Endothelial cell of umbilical vein (primary cell): ENCODE data around the gene GDPD4. TPM values are rescaled to one million over a fixed set of nuclear protein-coding genes. Genes with fewer than 3 reads are reported as not detected.
A peak's percentile ranks its signal among the peaks of the same experiment; 100 is the strongest.

Experiments
- BruUV-seq: library from RNA; stranded (reverse); fragments of 400-500 nt; replicated peaks from 2 replicates; lab custom pipeline; 2021; lab: Mats Ljungman, UMichigan
- CTCF ChIA-PET: fragments of 300-600, 350-600 bp; sonication (Branson Sonifier 250); formaldehyde crosslinking; loops from one replicate; lab custom pipeline; 2021; ENCODE audit warnings: antibody characterized with exemption, inconsistent platforms; lab: Charles Lee
- POLR2A ChIA-PET: fragments of 300-600, 350-600 bp; sonication (Branson Sonifier 250); formaldehyde crosslinking; loops from one replicate; lab custom pipeline; 2021; ENCODE audit warnings: antibody characterized with exemption, inconsistent platforms; lab: Charles Lee
- DNase-seq: peaks from one replicate; pipeline ENCODE4 v3.0.0-alpha.2; 2011; ENCODE audit warnings: low read depth, low spot score
- FAIRE-seq: peaks from 2 replicates; lab custom pipeline; 2011; peaks lifted over from hg19 to GRCh38; lab: Jason Lieb, UNC
- H2AFZ ChIP-seq: 2 replicates; pipeline ENCODE4 v1.6.0; 2012; ENCODE audit warnings: low read depth, low read length, control low read depth, inconsistent platforms
- H3K27ac ChIP-seq: 2 replicates; pipeline ENCODE4 v1.5.1; 2011; ENCODE audit warnings: low read depth, mild to moderate bottlenecking, control low read depth, low read length, moderate library complexity; ENCODE audit not compliant: insufficient read depth
- H3K27me3 ChIP-seq, 2 experiments: 2 replicates each; pipeline versions ENCODE4 v1.6.0 to v1.6.1; 2011; ENCODE audit warnings: low read length in 2 of 2, mixed read lengths in 1 of 2; ENCODE audit not compliant: control insufficient read depth in 2 of 2, insufficient read depth in 2 of 2
- H3K36me3 ChIP-seq, 2 experiments: 2 replicates in 1 of 2; 3 replicates in 1 of 2; pipeline ENCODE4 v1.5.1; 2011; ENCODE audit warnings: low read length in 2 of 2, mild to moderate bottlenecking in 1 of 2, moderate library complexity in 1 of 2; ENCODE audit not compliant: control insufficient read depth in 2 of 2, insufficient read depth in 2 of 2; ENCODE audit errors: extremely low read depth in 1 of 2
- H3K4me1 ChIP-seq: 3 replicates; pipeline ENCODE4 v1.5.1; 2011; ENCODE audit warnings: mild to moderate bottlenecking, low read length; ENCODE audit not compliant: control insufficient read depth, insufficient read depth; ENCODE audit errors: extremely low read depth
- H3K4me2 ChIP-seq: 2 replicates; pipeline ENCODE4 v1.6.1; 2011; ENCODE audit warnings: low read length, control low read depth, mixed read lengths; ENCODE audit not compliant: insufficient read depth
- H3K4me3 ChIP-seq, 3 experiments: fragments of 200-600 bp in 1 of 3; sonication (generic), shearing (Covaris generic) in 1 of 3; replicated peaks in 1 of 3; 2 replicates each; pipeline ENCODE4 v1.5.1; 2011 to 2016; ENCODE audit warnings: control low read depth in 3 of 3, low read length in 3 of 3, mild to moderate bottlenecking in 2 of 3, inconsistent platforms in 1 of 3, low read depth in 1 of 3, moderate library complexity in 1 of 3; ENCODE audit not compliant: insufficient read depth in 1 of 3
- H3K79me2 ChIP-seq: 2 replicates; pipeline ENCODE4 v1.6.0; 2012; ENCODE audit warnings: low read length, inconsistent platforms; ENCODE audit not compliant: control insufficient read depth, insufficient read depth
- H3K9ac ChIP-seq: replicated peaks from 2 replicates; pipeline ENCODE3; 2011; ENCODE audit warnings: low read length, control low read depth; ENCODE audit not compliant: insufficient read depth; ENCODE audit errors: extremely low read depth
- H3K9me1 ChIP-seq: replicated peaks from 3 replicates; pipeline ENCODE4 v1.6.0; 2011; ENCODE audit warnings: mild to moderate bottlenecking, low read length; ENCODE audit not compliant: control insufficient read depth, insufficient read depth; ENCODE audit errors: extremely low read depth
- H3K9me3 ChIP-seq: replicated peaks from 2 replicates; pipeline ENCODE4 v1.5.1; 2012; ENCODE audit warnings: low read length, inconsistent platforms; ENCODE audit not compliant: control insufficient read depth, insufficient read depth
- H4K20me1 ChIP-seq: replicated peaks from 2 replicates; pipeline ENCODE3; 2011; ENCODE audit warnings: mild to moderate bottlenecking, low read length; ENCODE audit not compliant: control insufficient read depth, insufficient read depth; ENCODE audit errors: extremely low read depth
- EZH2 ChIP-seq: IDR thresholded peaks from 2 replicates; pipeline ENCODE4 v1.6.1; 2012; ENCODE audit warnings: borderline replicate concordance, low read depth, mild to moderate bottlenecking, moderate library complexity, low read length, inconsistent platforms; ENCODE audit not compliant: severe bottlenecking
- FOS ChIP-seq: IDR thresholded peaks from 2 replicates; pipeline ENCODE4 v1.6.1; 2011; ENCODE audit warnings: mild to moderate bottlenecking, low read length, moderate library complexity, borderline replicate concordance; ENCODE audit not compliant: insufficient read depth
- GATA2 ChIP-seq: IDR thresholded peaks from 2 replicates; pipeline ENCODE4 v1.7.0; 2011; ENCODE audit warnings: low read depth, mild to moderate bottlenecking, moderate library complexity, mixed read lengths, low read length; ENCODE audit not compliant: insufficient read length, insufficient read depth
- JUN ChIP-seq: IDR thresholded peaks from 2 replicates; pipeline ENCODE4 v1.6.1; 2011; ENCODE audit warnings: borderline replicate concordance, low read depth; ENCODE audit not compliant: insufficient read length, insufficient read depth
- MYC ChIP-seq: IDR thresholded peaks from one replicate; pipeline ENCODE4 v1.6.1; 2011; ENCODE audit warnings: mild to moderate bottlenecking, low read depth, low read length
- POLR2A ChIP-seq: IDR thresholded peaks from 2 replicates; pipeline ENCODE4 v1.6.1; 2012; ENCODE audit warnings: low read depth, mild to moderate bottlenecking, control low read depth, low read length
- POLR2AphosphoS5 ChIP-seq: IDR thresholded peaks from 2 replicates; pipeline ENCODE4 v1.6.1; 2012; ENCODE audit warnings: low read depth, mild to moderate bottlenecking, control low read depth, low read length, moderate library complexity; ENCODE audit not compliant: insufficient read depth
- dilution Hi-C: fragments of 300-500 bp; cut with MboI; formaldehyde crosslinking; loops from one replicate; pipeline ENCODE4 v1.15.0; 2019; ENCODE audit warnings: low sequenced_read_pairs; ENCODE audit not compliant: extremely low pct_ligation_motif_present
- intact Hi-C: fragments of 100-400 bp; cut with micrococcal nuclease; formaldehyde crosslinking; loops from one replicate; pipeline ENCODE4 v1.10.0; 2022
- polyA plus RNA-seq, 4 experiments: library from polyadenylated mRNA; depleted of rRNA in 3 of 4; stranded (reverse) in 3 of 4; unstranded in 1 of 4; fragments of >200 nt; gene quantifications; 2 replicates each; pipeline versions ENCODE4 v1.2.1 to v1.2.3, GENCODE V29; 2011 to 2012; ENCODE audit warnings: missing spikeins in 1 of 4
- total RNA-seq: library from RNA; stranded (reverse); gene quantifications from 2 replicates; pipeline ENCODE4 v1.2.3, GENCODE V29; 2021
- TF ChIP-seq, protein P1 (sequence below): IDR thresholded peaks from 2 replicates; pipeline ENCODE4 v1.6.1; 2011; ENCODE audit not compliant: insufficient read depth, insufficient read length
- TF ChIP-seq, protein P2 (sequence below), 2 donors: IDR thresholded peaks; 1 replicate in 1 of 2; 2 replicates in 1 of 2; pipeline ENCODE4 v1.5.1; 2011; ENCODE audit warnings: low read length in 2 of 2, mild to moderate bottlenecking in 2 of 2, moderate library complexity in 2 of 2, control low read depth in 1 of 2, inconsistent platforms in 1 of 2, low read depth in 1 of 2; ENCODE audit not compliant: insufficient read depth in 1 of 2; ENCODE audit errors: extremely low read depth in 1 of 2

The GDPD4 gene
- total and polyA plus RNA-seq, 2 donors (not counting 3 experiments of a cell fraction or from before 2014, with no cell fraction given), result not detected

DNA sequence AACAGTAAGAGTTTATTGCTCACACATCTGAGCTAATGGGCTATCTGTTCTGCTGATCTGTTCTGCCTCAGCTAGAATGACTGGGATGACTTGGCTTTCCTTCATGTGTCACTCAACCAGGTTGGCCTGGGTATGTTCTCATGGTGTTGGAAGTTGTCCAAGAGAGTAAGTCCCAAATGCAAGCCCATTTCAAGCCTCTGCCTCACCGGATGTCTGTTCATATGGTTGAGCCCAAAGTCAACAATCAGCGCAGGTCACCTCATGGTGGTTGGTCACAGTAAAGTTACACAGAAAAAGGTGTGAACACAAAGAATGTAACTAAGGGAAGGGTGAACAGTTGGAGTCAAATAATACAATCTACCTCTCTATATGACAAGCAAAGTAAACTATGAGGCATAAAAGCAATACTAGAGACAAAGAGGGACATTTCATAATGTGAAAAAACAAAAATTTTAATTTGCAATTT lies 1.9 kb downstream of the GDPD4 start:
- Histone ChIP-seq H3K27me3 (peaks cover 0 to under 1% of the 10 kb centered on the region in 2 experiments), H4K20me1 (no peaks in the 10 kb centered on the region), H2AFZ (no peak overlapping the region), H3K4me2 (no peak overlapping the region), H3K27ac (no peak overlapping the region), H3K4me1 (no peaks in the 10 kb centered on the region), H3K4me3 (no peak overlapping the region), H3K9ac (no peak overlapping the region), H3K36me3 (no peaks in the 10 kb centered on the region), H3K79me2 (no peaks in the 10 kb centered on the region), H3K9me1 (no peaks in the 10 kb centered on the region), H3K9me3 (no peaks in the 10 kb centered on the region)
- TF ChIP-seq GATA2 (no peak), EZH2 (no peak), FOS (no peak), MYC (no peak), POLR2A (no peak), JUN (no peak), POLR2AphosphoS5 (no peak)
- TF ChIP-seq, protein P1, sequence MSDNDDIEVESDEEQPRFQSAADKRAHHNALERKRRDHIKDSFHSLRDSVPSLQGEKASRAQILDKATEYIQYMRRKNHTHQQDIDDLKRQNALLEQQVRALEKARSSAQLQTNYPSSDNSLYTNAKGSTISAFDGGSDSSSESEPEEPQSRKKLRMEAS, result no peak
- TF ChIP-seq, protein P2, sequence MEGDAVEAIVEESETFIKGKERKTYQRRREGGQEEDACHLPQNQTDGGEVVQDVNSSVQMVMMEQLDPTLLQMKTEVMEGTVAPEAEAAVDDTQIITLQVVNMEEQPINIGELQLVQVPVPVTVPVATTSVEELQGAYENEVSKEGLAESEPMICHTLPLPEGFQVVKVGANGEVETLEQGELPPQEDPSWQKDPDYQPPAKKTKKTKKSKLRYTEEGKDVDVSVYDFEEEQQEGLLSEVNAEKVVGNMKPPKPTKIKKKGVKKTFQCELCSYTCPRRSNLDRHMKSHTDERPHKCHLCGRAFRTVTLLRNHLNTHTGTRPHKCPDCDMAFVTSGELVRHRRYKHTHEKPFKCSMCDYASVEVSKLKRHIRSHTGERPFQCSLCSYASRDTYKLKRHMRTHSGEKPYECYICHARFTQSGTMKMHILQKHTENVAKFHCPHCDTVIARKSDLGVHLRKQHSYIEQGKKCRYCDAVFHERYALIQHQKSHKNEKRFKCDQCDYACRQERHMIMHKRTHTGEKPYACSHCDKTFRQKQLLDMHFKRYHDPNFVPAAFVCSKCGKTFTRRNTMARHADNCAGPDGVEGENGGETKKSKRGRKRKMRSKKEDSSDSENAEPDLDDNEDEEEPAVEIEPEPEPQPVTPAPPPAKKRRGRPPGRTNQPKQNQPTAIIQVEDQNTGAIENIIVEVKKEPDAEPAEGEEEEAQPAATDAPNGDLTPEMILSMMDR (IDR thresholded peaks at IDR 0.05; ENCODE audit: extremely low read depth in 1 of 2, insufficient read depth in 1 of 2, low read depth in 1 of 2, low read length in 2 of 2), result no peak
- DNase-seq, result no peak
- intact Hi-C loops, result no loop called here
- BruUV-seq, result no TSS peak
- ChIA-PET CTCF (interaction anchor here (1.5 kb wide), 2 partner anchors 15 to 49 kb away, joined by 3 read pairs; no protein-coding TSS in a partner anchor), POLR2A (no interaction called here)
- peak; percentile 18 for FAIRE-seq
- dilution Hi-C loops, result no loop called here
